Stimulated activated naive CD4-positive, alpha-beta T cell (primary cell): Measurements from ENCODE around the gene TPRG1.
A peak's percentile ranks its signal among the peaks of the same experiment; 100 is the strongest.

Experiments used
- DNase-seq, 6 experiments: peaks; one replicate each; lab custom pipeline; 2025; lab: John Stamatoyannopoulos, UW

The TPRG1 gene, protein sequence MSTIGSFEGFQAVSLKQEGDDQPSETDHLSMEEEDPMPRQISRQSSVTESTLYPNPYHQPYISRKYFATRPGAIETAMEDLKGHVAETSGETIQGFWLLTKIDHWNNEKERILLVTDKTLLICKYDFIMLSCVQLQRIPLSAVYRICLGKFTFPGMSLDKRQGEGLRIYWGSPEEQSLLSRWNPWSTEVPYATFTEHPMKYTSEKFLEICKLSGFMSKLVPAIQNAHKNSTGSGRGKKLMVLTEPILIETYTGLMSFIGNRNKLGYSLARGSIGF

DNA sequence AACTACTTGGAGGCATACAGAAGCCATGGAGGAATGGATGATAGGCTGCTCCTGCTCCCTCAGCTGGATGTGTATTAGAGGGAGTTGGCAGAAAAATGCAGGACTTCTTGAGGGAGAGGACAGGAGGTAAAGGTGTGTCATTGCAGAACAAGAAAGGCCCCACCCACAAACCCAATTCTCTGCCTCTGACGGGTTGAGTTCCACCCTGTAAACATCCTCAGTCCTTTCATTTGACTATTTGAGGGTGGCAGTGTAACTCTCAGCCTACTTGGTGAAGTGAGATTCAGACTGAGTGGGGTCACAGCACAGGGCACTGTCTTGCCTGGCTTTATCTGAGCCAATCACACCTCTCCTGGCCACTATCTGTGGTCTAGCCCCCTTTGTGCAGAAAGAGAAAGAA, at the start of gene TPRG1:
Gene TPRG1 (plus strand): TSS at position 265 of the 400 bp plus-strand sequence. CDS start 35,414 bp downstream, outside the sequence.
- DNase-seq: peak in 1 of 6 experiments; percentile 20

DNA sequence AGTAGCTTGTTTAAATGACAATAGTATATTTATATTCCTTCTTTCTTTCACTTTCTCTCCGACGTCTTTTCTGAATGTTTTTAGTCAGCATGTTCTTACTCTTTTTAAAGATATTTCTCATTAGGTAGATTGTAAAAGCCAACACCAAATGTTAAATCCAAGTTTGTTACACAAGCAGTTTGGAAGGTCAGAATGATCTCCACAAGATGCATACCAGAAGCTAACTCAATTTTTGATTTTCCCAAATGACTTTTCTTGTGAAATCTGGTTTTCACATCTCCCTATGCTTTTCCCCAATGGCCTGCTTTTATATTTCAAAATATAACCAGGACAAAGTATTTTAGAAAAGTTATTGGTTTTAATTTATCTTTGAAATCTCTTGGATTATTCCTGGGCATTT, 49.7 kb upstream of the TPRG1 start:
- no peak for DNase-seq

DNA sequence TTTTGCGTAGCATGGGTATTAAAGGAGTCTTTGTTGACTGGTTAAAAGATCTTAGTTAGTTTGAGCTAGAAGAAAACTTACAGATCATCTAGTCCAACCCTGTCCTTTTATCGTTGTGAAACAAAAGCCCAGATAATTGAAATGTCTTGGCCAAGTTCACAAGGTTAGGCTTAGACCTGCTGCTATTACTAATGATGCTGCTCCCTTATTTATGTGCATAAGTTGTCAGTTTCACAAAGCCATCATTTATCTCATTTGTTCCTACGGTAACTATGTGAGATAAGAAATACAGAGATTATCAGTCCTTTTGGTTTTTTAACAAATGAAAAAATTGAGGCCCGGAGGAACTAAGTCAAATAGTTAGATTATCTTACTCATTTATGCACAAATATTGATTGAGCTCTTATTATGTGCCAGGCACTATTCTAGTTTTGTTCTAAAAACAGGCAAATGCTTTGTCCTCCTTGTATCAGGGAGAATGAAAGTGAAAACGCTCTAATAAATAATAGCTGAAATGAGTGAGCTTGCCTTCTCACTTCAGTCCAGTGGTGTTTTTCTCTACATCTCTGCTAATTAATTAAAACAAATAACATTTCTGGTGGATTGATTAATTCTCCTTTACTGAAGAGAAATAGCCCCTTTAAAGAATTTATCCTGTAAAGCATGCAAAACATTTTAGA, 49.1 kb upstream of the TPRG1 start:
- DNase-seq: no peak

DNA sequence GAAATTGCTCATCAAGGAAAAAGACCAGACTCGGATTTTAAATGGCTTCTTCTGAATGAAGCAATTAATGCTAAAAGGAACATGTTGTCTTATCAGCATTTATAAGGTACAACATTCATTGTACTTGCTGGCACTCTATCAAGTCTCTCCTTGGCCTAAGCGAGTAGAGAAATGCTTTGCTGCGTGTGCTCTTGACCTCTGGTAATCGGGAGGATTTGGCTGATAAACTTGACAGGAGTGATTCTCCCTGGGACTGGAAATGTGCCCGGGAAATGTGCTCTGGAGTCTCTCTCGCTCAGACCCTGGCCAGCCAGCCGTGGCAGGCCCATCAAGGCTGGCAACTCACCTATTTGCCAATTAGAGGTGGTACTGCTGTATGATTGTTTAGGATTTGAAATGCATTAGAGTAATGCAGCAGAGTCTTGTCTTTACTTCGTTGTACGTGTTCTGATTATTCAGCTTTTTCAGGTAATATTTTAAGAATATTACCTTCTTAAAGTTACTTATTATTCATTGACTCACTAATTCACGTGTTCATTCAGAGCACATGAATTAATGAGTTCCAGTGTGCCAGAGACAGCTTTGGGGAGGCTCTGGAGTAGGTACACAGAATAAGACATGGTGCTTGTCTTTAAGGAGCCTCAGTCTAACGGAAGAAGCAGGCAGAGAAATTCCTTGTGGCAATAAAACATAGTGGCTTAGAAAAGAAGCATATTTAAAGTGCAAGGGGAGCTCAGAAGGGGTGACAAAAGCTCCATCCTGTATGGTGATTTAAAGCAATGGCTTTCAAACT, 48.0 kb upstream of the TPRG1 start:
- DNase-seq: no peak

DNA sequence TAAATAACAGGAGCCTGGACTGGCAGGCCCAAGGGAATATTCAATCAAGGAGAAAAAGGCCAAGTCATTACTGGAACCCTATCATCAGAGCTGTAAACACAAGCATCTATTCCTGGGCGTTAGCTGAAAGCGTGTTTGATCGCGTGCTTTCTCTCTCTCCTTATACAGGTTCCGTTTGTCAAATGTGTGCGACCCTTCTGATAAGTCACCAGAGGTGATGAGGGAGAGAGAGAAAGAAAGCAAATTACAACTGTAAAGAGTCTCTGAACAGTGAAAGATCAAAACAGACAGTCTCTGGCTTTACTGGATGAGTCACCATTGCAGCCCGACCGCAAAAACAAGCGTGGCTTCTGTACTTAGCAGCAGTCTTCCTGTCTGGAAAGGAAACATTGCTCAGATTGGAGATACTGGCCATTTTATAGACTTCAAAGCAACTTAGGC, 39.5 kb upstream of the TPRG1 start:
- DNase-seq: peak; percentile 17 to 57 (median 41)

DNA sequence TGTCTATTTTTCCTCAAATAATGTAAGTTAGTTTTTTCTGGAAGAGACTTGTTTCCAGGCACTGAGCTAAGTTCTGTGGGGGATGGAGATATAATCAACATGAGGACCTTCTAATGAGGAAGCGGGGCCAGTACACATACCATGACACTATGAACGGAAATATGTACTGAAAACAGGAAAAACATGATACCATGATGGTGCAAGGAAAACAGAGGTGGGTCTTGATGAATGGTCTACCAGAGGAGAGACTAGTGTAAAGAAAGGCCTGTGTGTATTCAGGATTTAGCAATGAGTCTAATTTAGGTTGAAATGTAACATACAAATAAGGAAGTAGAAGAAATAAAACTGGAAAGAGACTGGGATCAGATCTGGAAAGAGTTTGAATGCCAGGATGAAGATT, 38.9 kb upstream of the TPRG1 start:
- no peak for DNase-seq

DNA sequence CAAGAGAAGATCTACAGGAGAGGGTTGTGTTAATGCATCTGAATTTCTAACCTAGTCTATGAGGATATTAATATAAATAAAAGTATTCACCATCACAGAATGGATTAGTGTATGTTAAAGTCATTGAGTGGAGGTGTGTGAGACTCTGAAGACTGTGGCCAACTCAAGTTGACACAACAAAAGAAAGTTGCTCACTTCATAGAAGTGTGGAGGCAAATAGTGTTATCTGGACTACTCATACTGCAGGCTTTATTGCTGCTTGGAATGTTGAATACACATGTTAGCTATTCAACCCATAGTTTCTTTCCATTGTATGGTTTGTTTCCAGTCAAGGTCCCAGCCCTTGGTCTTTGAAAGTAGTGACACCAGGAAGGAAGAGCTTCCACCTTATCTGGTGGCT, 38.0 kb upstream of the TPRG1 start:
- DNase-seq: no peak

DNA sequence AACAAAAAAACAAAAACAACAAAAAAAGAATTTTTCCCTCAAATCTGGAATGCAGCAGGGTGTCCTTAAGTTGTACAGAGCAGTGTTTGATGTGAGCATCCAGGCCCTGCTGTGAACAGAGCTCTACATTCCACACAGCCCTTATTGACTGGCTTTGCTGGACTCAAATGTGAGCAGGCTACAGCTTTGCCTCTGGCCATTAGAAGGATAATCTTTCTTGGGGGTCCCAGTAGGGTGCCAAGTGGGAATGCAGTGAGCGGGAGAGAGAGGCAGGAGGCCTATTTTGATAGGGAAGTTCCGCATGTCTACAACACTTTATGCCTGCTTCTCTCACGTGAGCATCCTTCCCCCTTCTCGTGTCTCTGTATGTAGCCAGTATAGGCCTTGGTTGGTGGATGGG, 34.4 kb upstream of the TPRG1 start:
- no peak for DNase-seq

DNA sequence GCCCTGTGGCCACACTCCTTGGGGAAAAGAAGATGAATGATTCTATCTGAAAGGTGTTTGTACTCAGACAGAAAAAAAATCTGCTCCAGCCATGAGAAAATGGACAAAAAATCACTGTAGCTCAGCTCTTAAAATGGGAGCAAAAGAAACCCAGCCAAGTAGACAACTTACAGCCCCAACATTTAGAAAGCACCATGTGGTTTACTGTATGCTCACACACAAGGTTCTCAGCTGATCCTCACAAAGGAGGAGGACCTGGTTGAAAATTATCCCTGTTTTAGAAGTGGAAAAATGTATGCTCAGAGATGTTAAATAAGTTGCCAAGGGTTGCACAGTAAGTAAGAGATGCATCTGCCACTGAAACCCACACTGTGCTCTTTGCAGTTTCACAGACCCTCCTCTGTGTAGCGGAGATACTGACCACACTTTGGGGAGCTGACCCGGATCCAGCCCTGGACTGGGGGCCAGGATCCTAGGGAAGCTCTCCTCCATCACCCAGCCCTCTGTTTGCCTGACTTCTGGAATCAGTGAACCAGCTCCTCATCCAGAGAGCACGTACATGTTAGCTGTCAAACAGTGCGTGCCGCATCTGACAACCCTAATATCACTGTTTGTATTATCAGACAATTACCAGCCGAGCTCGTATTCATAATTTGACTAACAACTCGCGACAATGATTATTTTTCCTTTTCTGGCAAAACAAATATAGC, 32.7 kb upstream of the TPRG1 start:
- no peak for DNase-seq

DNA sequence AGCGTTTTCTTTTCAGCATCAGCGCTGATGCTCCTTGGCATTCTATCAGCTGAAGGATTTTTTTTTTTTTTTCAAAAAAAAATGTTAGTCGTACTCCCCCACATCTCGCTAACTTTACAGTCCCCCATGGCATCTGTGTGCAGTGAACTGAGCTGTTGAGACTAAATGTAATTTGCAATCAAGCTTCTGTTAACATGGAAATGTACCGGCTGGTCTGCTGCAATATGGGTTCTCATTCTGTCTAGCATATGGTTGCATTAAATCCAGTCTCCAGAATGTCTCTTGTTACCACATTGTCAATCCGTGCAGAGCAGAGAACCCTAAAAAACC, 32.2 kb upstream of the TPRG1 start:
- DNase-seq: no peak

DNA sequence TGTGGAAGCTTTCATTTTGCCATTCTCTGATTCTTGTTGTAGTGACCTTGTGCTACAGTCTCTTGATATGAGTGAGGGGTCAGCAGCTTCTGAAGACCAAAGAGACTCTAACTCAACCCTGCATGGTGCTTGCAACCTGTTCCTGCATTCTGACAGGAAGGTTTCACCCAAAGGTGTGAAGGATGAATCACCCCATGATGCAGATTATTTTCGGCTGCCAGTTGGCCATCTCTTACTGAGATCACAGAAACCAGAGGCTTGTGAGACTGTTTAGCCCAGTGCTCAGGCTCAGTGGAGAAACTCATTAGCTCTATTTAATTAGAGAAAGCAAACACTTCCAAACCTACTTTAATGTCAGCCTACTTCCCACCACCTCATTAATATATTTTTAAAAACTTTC, 29.2 kb upstream of the TPRG1 start:
- no peak for DNase-seq

DNA sequence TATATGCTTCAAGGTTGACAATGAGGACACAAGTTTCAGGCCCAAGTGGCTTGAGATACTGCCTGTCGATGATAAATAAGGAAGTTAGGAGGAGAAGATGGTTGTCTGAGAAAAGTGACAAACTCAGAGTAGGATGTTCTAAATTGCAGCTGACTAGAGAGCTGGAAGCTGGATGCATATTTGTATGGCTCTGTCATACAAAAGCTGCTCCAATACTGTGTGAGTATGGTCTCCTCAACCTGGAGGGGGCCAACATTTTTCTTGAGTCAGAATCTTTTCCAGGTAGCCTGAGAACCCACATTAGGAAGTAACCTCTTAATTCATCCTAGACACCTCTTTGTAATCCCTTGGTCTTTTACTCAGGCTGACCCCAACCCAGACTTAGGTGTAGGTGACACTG, 28.4 kb upstream of the TPRG1 start:
- no peak for DNase-seq

DNA sequence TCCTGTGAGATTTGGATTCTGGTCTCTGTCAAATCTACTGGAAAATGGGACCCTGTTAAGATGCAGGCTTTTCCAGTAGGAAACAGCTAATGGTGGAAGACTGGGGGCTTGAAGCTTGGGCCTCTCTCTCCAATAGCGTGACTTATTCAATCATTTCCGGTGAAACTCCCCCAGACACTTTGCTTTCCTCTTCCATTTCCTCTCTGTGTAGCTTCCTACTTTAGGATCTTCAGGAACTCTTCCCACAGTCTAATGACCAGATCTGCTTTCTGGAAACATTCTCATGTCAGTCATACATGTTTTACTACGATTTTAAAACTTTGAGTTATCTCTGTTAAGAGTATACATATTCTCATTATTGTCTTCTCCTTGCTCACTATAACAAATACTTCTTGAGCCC, 28.0 kb upstream of the TPRG1 start:
- no peak for DNase-seq

DNA sequence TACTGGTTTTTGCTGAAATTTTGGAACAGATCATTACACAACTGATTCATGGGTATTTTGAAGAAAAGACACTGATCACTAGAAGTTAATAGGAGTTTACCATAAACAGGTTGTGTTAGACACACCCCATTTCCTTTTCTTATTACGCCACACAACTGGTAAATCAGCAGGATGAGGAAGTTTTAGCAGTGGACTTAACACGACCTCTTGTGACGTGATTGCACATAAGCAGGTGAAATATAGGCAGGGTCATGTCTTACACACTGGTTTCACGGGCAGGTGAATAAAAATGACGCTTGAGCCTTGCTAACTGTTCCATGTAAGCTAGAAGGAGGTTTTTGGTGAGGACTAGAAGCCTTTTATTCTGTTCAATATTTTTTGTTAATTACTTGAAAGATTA, 27.1 kb upstream of the TPRG1 start:
- peak in 2 of 6 experiments; percentile 12 to 16 for DNase-seq

DNA sequence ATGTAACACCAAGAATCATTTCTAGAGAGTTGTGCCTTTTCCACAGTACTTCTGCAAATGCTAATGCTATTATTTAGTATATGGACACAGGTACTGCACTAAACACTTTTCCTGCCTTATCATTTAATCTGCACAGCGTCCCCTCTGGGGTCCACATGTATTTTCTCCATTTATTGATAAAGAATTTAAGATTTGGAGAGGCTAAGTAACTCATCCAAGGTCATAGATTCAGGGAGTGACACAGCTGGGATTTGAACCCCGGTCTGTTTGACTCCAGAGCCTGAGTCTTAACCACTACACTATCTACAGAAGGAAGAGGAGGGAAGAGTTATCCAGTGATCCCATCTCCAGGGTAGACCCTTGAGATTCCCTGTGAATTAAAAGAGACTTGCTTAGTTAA, 24.9 kb upstream of the TPRG1 start:
- DNase-seq: no peak

DNA sequence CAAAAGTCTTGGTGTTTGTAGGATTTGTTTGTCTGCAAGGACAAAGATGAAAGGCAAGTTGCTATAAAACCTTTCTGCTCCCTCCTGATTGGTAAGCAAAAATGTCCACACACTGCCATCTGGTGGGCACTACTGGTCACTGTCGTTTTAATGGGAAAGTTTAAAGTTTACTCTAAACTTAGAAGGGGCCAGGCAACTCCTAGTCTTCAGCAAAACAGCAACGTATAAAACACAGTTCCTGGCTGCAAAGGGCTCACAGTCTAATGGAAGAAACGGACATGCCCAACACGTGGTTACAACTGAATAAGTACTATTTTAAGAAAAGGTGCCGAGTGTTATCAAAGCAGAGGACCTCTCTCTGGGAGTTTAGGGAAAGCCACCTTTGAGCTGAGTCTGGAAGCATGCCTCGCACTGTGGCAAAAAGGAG, 23.7 kb upstream of the TPRG1 start:
- DNase-seq: peak; percentile 25 to 63 (median 42)

DNA sequence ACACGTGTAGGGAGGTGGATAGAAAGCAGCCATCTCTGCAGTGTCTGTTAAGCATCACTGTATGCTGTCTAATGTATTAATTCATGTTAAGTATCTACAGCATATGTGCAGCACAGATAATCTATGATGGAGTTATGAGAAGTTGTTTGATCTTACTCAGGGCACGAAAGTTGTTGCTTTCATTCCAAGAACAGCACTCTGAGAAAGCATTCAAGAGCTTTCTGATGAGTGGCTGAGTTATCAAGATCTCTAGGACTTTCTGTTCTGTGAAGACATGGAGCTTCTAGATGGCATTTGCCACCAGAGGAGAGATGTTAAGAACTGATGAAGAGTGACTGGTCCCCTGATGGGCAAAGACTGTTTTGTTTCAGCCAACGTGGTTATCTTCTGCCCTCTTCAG, 22.6 kb upstream of the TPRG1 start:
- no peak for DNase-seq

DNA sequence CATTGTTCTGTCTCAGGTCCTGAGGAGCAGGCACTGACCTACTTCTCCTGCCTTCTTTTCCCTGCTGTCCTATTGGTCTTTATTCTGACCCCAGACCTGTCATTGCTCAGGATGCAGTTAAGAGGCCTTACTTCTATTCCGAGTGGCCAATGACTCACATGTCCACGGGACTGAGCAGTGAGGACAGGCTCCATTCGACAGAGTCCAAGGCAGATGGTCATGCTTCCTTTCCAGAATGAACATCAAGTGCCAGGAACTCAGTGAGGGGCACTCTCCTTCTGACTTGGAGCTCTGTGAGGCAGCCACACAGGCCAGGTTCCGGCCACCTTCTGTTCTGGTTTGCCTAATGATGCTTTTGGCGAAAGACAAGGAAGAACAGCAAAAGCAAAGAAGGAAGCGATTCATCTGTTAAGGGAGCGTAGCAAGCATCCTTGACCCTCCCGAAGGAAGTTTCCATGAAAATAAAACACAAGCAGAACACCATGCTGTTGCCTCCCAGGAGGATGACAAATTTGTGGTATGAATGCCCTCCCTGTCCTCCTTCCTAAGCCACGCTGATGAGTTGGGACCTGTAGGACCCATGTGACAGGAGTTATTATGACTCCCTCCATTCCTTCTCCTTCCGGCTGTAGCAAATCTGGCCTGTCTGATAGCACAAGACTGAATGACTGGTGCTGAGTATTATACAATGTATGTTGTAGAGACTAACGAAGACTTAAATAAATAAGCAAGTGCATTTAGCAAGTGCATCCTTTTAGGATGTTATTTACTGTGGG, 14.4 kb upstream of the TPRG1 start:
- DNase-seq: no peak

DNA sequence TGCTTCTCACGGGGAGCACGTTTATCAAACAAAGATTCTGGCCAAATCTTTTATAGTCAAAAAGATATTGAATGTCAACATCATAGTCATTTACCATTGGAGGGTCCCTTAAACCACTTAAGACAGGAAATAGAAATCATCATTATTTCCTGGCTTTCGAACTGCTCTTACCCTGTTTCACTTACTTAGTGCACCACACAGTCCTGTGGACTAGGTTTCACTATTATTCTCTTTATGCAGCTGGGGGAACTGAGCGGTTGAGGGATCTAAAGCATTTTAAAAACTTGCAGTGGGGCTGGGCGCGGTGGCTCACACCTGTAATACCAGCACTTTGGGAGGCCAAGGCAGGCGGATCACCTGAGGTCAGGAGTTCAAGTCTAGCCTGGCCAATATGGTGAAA, 13.7 kb upstream of the TPRG1 start:
- no peak for DNase-seq

DNA sequence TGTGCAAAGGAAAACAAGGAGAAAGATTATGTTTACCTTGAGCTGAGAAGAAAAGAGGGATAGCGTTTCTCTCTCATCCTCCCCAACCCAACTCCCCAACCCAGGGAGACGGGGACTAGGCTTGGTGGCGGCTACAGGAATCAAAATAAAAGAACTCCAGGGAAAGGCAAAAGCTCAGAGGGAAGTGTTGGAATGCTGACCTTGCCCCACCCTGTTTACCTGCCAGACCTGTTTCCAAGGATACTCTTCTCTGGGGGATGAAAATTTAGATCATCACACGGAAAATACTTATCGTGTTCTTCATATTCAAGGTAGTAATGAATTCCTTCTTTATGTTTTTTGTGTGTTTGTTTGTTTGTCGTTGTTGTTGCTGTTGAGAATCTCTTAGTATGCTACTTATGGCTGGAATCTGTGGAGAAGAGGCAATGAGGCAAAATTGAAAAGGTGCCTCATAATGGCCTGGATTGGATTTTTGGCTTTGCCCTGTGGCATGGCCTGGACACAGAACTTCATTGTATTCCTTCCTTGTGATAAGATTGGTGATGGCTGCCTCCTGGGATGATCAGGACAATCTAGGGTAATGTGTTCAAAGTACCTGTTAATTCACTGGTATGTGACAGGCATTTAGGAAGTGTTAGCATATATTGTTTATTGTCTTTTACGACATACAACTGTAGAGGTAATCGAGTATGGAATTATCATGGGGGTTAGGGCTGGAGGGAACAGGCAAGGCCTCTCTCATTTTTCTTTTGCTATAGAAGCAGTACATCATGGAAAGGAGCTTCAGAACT, 11.1 kb upstream of the TPRG1 start:
- DNase-seq: no peak

DNA sequence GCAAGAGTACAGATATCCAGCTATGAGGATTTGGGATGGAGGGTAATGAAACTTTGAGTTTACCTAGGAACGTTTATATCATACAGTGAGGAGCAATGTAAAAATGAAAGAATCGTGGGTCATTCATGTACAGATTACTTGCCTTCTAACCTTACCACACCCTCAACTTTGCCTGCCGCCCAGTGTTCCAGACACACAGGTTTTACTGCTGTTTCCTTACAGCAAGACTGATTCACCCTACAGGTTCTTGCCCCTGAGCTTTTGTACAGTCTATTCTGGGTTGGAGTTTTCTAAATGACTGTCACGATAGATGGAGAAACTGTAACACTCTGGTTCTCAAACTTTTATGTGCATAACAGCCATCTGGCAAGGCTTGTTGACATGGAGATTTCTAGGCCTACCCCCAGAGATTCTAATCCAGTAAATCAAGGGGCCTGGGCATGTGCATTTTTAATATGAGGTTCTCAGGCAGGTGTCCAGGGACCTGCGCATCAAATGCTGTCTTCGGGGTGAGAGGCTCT, 6.6 kb upstream of the TPRG1 start:
- no peak for DNase-seq
